Measurements from ENCODE around the gene SLC6A11. TPM values are rescaled to one million over a fixed set of nuclear protein-coding genes. Genes with fewer than 3 reads are reported as not detected.

The SLC6A11 gene
- total and polyA plus RNA-seq, 9 donors, result under 0.01 to 0.33 (median 0.07) TPM; not detected in 2

GRCh38 chr3:10982782-10983181 lies 166.8 kb downstream of the SLC6A11 start:
- no peak overlapping the region for H3K27ac ChIP-seq
- intact Hi-C loops (cut with DNase I), result no loop called here
- DNase-seq, result no peak
- WGBS, 3 donors, result 1 to 8% (median 1%) methylated on average over 4 of the region's 4 CpGs
- TF ChIP-seq, protein P1, sequence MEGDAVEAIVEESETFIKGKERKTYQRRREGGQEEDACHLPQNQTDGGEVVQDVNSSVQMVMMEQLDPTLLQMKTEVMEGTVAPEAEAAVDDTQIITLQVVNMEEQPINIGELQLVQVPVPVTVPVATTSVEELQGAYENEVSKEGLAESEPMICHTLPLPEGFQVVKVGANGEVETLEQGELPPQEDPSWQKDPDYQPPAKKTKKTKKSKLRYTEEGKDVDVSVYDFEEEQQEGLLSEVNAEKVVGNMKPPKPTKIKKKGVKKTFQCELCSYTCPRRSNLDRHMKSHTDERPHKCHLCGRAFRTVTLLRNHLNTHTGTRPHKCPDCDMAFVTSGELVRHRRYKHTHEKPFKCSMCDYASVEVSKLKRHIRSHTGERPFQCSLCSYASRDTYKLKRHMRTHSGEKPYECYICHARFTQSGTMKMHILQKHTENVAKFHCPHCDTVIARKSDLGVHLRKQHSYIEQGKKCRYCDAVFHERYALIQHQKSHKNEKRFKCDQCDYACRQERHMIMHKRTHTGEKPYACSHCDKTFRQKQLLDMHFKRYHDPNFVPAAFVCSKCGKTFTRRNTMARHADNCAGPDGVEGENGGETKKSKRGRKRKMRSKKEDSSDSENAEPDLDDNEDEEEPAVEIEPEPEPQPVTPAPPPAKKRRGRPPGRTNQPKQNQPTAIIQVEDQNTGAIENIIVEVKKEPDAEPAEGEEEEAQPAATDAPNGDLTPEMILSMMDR (IDR thresholded peaks at IDR 0.05), result no peak
- TF ChIP-seq EP300 (IDR thresholded peaks at IDR 0.05) (no peak), POLR2A (IDR thresholded peaks at IDR 0.05) (no peak)
- peaks cover 2% of the 10 kb centered on the region for H3K4me1 ChIP-seq (ENCODE audit: insufficient read depth)
- no peaks in the 10 kb centered on the region for H3K9me3 ChIP-seq
- H3K4me3 ChIP-seq, result no peak overlapping the region
- H3K27me3 ChIP-seq, result no peaks in the 10 kb centered on the region
- H3K36me3 ChIP-seq, result no peaks in the 10 kb centered on the region

DNA sequence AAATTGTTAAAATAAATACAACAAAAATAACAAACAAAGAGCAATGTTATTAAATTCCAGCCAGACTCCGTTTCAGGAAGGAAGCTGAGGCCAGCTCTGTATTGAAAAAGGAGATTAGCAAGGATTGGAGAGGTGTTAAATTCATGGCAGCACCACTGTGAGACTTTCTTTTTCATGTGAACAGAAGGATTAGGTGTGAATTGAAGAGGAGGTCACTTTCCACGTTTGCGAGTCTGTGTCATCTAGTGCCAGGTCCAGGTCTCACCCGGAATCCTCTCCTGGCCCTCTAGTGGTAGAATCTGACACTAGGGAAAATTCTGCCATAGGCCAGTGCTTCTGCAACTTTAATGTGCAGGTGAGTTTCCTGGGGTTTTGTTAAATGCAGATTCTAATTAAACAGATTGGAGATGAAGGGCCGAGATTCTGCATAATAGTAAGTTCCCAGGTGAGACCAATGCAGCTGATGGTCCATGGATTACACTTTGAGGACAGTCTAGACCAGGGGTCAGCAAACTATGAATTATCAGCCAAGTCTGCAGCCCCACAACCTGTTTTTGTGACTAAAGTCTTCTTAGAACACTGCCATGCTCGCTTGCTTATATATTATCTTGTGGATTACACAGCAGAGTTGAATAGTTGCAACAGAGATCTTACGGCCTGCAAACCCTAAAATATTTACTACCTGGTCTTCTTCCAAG lies 167.3 kb downstream of the SLC6A11 start:
- Histone ChIP-seq H3K27ac (no peak overlapping the region), H3K4me3 (no peak overlapping the region), H3K9me3 (no peaks in the 10 kb centered on the region), H3K4me1 (ENCODE audit: insufficient read depth) (peaks cover 2% of the 10 kb centered on the region), H3K27me3 (no peaks in the 10 kb centered on the region), H3K36me3 (no peaks in the 10 kb centered on the region)
- TF ChIP-seq POLR2A (IDR thresholded peaks at IDR 0.05), result no peak
- TF ChIP-seq, protein P1 (IDR thresholded peaks at IDR 0.05), result peak in 2 of 3 donors; percentile 20 to 33
- WGBS, 3 donors, result 22 to 25% (median 24%) methylated on average over 7 of the region's 7 CpGs
- peak in 1 of 5 donors; percentile 24 for DNase-seq
- intact Hi-C loops (cut with DNase I), result no loop called here

- Histone ChIP-seq H3K36me3 (no peaks in the 10 kb centered on the region), H3K27me3 (no peaks in the 10 kb centered on the region), H3K9me3 (no peaks in the 10 kb centered on the region), H3K27ac (no peak overlapping the region), H3K4me1 (ENCODE audit: insufficient read depth) (peaks cover 2% of the 10 kb centered on the region), H3K4me3 (no peak overlapping the region)
- 67 to 85% (median 81%) methylated on average over 1 of the region's 1 CpG for WGBS, 3 donors
- intact Hi-C loops (cut with DNase I), result no loop called here
- TF ChIP-seq POLR2A (IDR thresholded peaks at IDR 0.05), result no peak
- TF ChIP-seq EP300 (IDR thresholded peaks at IDR 0.05), result no peak
- TF ChIP-seq, protein P1 (IDR thresholded peaks at IDR 0.05), result no peak
- no peak for DNase-seq
Measured at GRCh38 chr3:10984371-10984896, 168.4 kb downstream of the SLC6A11 start.

GRCh38 chr3:10985181-10985580 lies 169.2 kb downstream of the SLC6A11 start:
- WGBS, 3 donors, result 19 to 29% (median 25%) methylated on average over 1 of the region's 1 CpG
- H3K9me3 ChIP-seq, result no peaks in the 10 kb centered on the region
- H3K27me3 ChIP-seq, result no peaks in the 10 kb centered on the region
- TF ChIP-seq EP300 (IDR thresholded peaks at IDR 0.05), result no peak
- TF ChIP-seq, protein P1 (IDR thresholded peaks at IDR 0.05), result no peak
- no peak for TF ChIP-seq POLR2A (IDR thresholded peaks at IDR 0.05)
- no peak overlapping the region for H3K4me3 ChIP-seq
- no peak overlapping the region for H3K27ac ChIP-seq
- DNase-seq, result no peak
- H3K36me3 ChIP-seq, result no peaks in the 10 kb centered on the region
- H3K4me1 ChIP-seq (ENCODE audit: insufficient read depth), result peaks cover 2% of the 10 kb centered on the region
- intact Hi-C loops (cut with DNase I), result no loop called here
